Adrenal gland (tissue), 5 donors: ENCODE measurements around the gene DLGAP3.

Experiments used
- CTCF ChIP-seq, 6 experiments: fragments of 450-650 bp in 4 of 6; fragments of 200-600 bp in 2 of 6; sonication (generic) in 1 of 6; IDR thresholded peaks; 1 replicate in 5 of 6; 2 replicates in 1 of 6; pipeline versions ENCODE4 v1.5.1 to v1.8.0; 2016 to 2021; ENCODE audit warnings: antibody characterized with exemption in 6 of 6, mild to moderate bottlenecking in 2 of 6, moderate library complexity in 1 of 6
- POLR2A ChIP-seq, 2 donors: fragments of 450-650 bp; IDR thresholded peaks; one replicate each; pipeline ENCODE4 v1.6.1; 2017; ENCODE audit warnings: antibody characterized with exemption in 2 of 2, mild to moderate bottlenecking in 2 of 2, moderate library complexity in 1 of 2
- donor health status: DM: no; HTN: no; CAD: no.

- no peak for TF ChIP-seq CTCF (IDR thresholded peaks at IDR 0.05)
- no peak for TF ChIP-seq POLR2A (IDR thresholded peaks at IDR 0.05)
Observed at GRCh38 chr1:34900775-34901502, 28.5 kb downstream of the DLGAP3 start.
